A549 (cell line): ENCODE data around the gene CYP2A6. TPM values are rescaled to one million over a fixed set of nuclear protein-coding genes. Genes with fewer than 3 reads are reported as not detected.
"Not testable (repeated sequence)": the region's sequence is repeated elsewhere in the genome, so short reads cannot be mapped to it uniquely, and the experiment has no call there.

Experiments used
- ATAC-seq, 2 experiments: fragments of 200-7000 bp in 1 of 2; fragments of >200 bp in 1 of 2; cut with Nextera tagmentation in 1 of 2; cut with Tn5 transposase in 1 of 2; 3 replicates each; pipeline versions ENCODE4 v1.8.0 to v1.9.1; 2018 to 2020; ENCODE audit warnings: mild to moderate bottlenecking in 1 of 2, moderate library complexity in 1 of 2
- CTCF ChIA-PET: fragments of 300-600 bp; sonication (Branson Sonifier 250); formaldehyde crosslinking; extraction: SDS; loops from one replicate; lab custom pipeline; 2021; ENCODE audit warnings: antibody characterized with exemption, inconsistent platforms; lab: Yijun Ruan, JAX
- POLR2A ChIA-PET: fragments of 350-600 bp; formaldehyde crosslinking; extraction: SDS; loops from one replicate; lab custom pipeline; 2021; ENCODE audit warnings: antibody characterized with exemption, inconsistent platforms; lab: Yijun Ruan, JAX
- DNase-seq, 2 experiments: peaks; one replicate each; pipeline versions ENCODE4 v3.0.0 to v3.0.0-alpha.2; 2011 to 2016; ENCODE audit warnings: low read depth in 1 of 2, low spot score in 1 of 2
- FAIRE-seq: peaks from 2 replicates; lab custom pipeline; 2011; peaks lifted over from hg19 to GRCh38; lab: Jason Lieb, UNC
- H3K27ac ChIP-seq, 2 experiments: fragments of >200 bp; sonication (Bioruptor Twin); formaldehyde crosslinking; 3 replicates each; pipeline ENCODE4 v1.5.1; 2016 to 2017
- H3K4me1 ChIP-seq: fragments of >200 bp; sonication (Bioruptor Twin); formaldehyde crosslinking; 3 replicates; pipeline ENCODE4 v1.6.1; 2016
- H3K4me2 ChIP-seq: fragments of >200 bp; sonication (Bioruptor Twin); formaldehyde crosslinking; 3 replicates; pipeline ENCODE4 v1.6.1; 2016
- H3K4me3 ChIP-seq: fragments of >200 bp; sonication (Bioruptor Twin); formaldehyde crosslinking; 3 replicates; pipeline ENCODE4 v1.5.1; 2016
- H3K9me3 ChIP-seq: fragments of >200 bp; sonication (Bioruptor Twin); formaldehyde crosslinking; 3 replicates; pipeline ENCODE4 v1.6.1; 2016
- ATOH8 ChIP-seq: fragments of 250-450 bp; sonication (Bioruptor Pico); IDR thresholded peaks from 2 replicates; pipeline ENCODE4 v1.5.0; 2020; ENCODE audit warnings: low read depth, mild to moderate bottlenecking, moderate library complexity
- CHD2 ChIP-seq: fragments of 150-350 bp; IDR thresholded peaks from 2 replicates; pipeline ENCODE4 v1.6.1; 2014; ENCODE audit warnings: low read length; ENCODE audit not compliant: partially characterized antibody
- EHF ChIP-seq: fragments of 250-450 bp; sonication (Bioruptor Pico); IDR thresholded peaks from 2 replicates; pipeline ENCODE4 v1.5.0; 2020; ENCODE audit warnings: mild to moderate bottlenecking
- ELK1 ChIP-seq: fragments of 150-350 bp; IDR thresholded peaks from 2 replicates; pipeline ENCODE4 v1.6.1; 2014; ENCODE audit warnings: low read depth, mild to moderate bottlenecking, low read length
- EP300 ChIP-seq, 2 experiments: fragments of >200 bp; sonication (Bioruptor Twin); formaldehyde crosslinking; IDR thresholded peaks; 2 replicates in 1 of 2; 3 replicates in 1 of 2; pipeline ENCODE4 v1.6.1; 2016 to 2017
- FOSL2 ChIP-seq, 2 experiments: fragments of 450-650 bp in 1 of 2; fragments of >200 bp in 1 of 2; sonication (Bioruptor Twin) in 1 of 2; formaldehyde crosslinking; IDR thresholded peaks; 2 replicates each; pipeline versions ENCODE4 v1.5.0 to v1.6.1; 2016 to 2020; ENCODE audit warnings: mild to moderate bottlenecking in 1 of 2, moderate library complexity in 1 of 2
- GATA3 ChIP-seq: IDR thresholded peaks from 2 replicates; pipeline ENCODE4 v1.6.1; 2012; ENCODE audit warnings: borderline replicate concordance
- HDAC2 ChIP-seq: fragments of 200-600 bp; sonication (generic); IDR thresholded peaks from 2 replicates; pipeline ENCODE4 v1.6.1; 2016
- HOXA7 ChIP-seq: fragments of 250-450 bp; sonication (Bioruptor Pico); IDR thresholded peaks from 2 replicates; pipeline ENCODE4 v1.5.0; 2020; ENCODE audit warnings: mild to moderate bottlenecking, moderate library complexity
- MAFK ChIP-seq: fragments of 450-650 bp; IDR thresholded peaks from 2 replicates; pipeline ENCODE4 v1.6.1; 2014; ENCODE audit not compliant: partially characterized antibody
- MYC ChIP-seq: IDR thresholded peaks from 2 replicates; pipeline ENCODE4 v1.6.1; 2012; ENCODE audit warnings: mild to moderate bottlenecking, inconsistent platforms, low read length, improper control_type of control experiment, borderline replicate concordance
- NPAS2 ChIP-seq: fragments of 250-450 bp; sonication (Bioruptor Pico); IDR thresholded peaks from 2 replicates; pipeline ENCODE4 v1.8.0; 2022; ENCODE audit warnings: mild to moderate bottlenecking, moderate library complexity, borderline replicate concordance
- NR3C1 ChIP-seq: fragments of >200 bp; sonication (Bioruptor Twin); formaldehyde crosslinking; IDR thresholded peaks from 3 replicates; pipeline ENCODE4 v1.6.1; 2017
- PHF8 ChIP-seq: fragments of 200-600 bp; sonication (generic); IDR thresholded peaks from 2 replicates; pipeline ENCODE4 v1.6.1; 2016; ENCODE audit warnings: low read depth, mild to moderate bottlenecking, antibody characterized with exemption, moderate library complexity, borderline replicate concordance
- REST ChIP-seq: fragments of 200-600 bp; sonication (generic); IDR thresholded peaks from 2 replicates; pipeline ENCODE4 v1.6.1; 2016; ENCODE audit warnings: antibody characterized with exemption, mild to moderate bottlenecking, moderate library complexity
- RFX5 ChIP-seq: fragments of 450-650 bp; IDR thresholded peaks from 2 replicates; pipeline ENCODE4 v1.7.1; 2014; ENCODE audit warnings: antibody characterized with exemption, mild to moderate bottlenecking, moderate library complexity
- RNF2 ChIP-seq: fragments of 200-600 bp; sonication (generic); IDR thresholded peaks from 2 replicates; pipeline ENCODE4 v1.6.1; 2016; ENCODE audit warnings: low read depth, mild to moderate bottlenecking, antibody characterized with exemption, moderate library complexity, borderline replicate concordance
- SMC3 ChIP-seq: fragments of >200 bp; sonication (Bioruptor Twin); formaldehyde crosslinking; IDR thresholded peaks from 3 replicates; pipeline ENCODE4 v1.6.1; 2018; ENCODE audit warnings: inconsistent platforms
- TFCP2L1 ChIP-seq: fragments of 250-450 bp; sonication (Bioruptor Pico); IDR thresholded peaks from 2 replicates; pipeline ENCODE4 v1.5.0; 2021; ENCODE audit warnings: mild to moderate bottlenecking
- ZFP36 ChIP-seq: fragments of 450-650 bp; IDR thresholded peaks from 2 replicates; pipeline ENCODE4 v1.6.1; 2014; ENCODE audit warnings: borderline replicate concordance; ENCODE audit not compliant: partially characterized antibody
- ZNF302 ChIP-seq: fragments of 250-450 bp; sonication (Bioruptor Pico); IDR thresholded peaks from 2 replicates; pipeline ENCODE4 v1.9.0; 2021; ENCODE audit warnings: inconsistent platforms, mild to moderate bottlenecking, moderate library complexity
- WGBS: methylation state at CpG from one replicate; pipeline ENCODE4 v1.1.6; 2017; ENCODE audit errors: missing lambda C conversion rate; 5-methylcytosine and 5-hydroxymethylcytosine counted together
- polyA plus RNA-seq, 4 experiments: library from polyadenylated mRNA; depleted of rRNA in 3 of 4; stranded (reverse); fragments of >200 nt; fragmentation: RNase III in 1 of 4; extraction: RNeasy Plus Mini Kit Qiagen cat#74134 plus additional on column Dnase treatment in 1 of 4; gene quantifications; 2 replicates in 3 of 4; 3 replicates in 1 of 4; pipeline ENCODE4 v1.2.3, GENCODE V29; 2011 to 2017

CYP2A6 gene
- polyA plus RNA-seq, 2 of the 4 experiments (the other 2 are of a cell fraction), result not detected

- Histone ChIP-seq H3K27ac (no peak overlapping the region), H3K4me3 (no peak overlapping the region), H3K4me2 (no peak overlapping the region), H3K4me1 (peaks cover 26% of the 10 kb centered on the region), H3K9me3 (no peaks in the 10 kb centered on the region)
- FAIRE-seq (no peak), DNase-seq (no peak), ATAC-seq (no peak)
- ChIA-PET POLR2A (no interaction called here), CTCF (interaction anchor here (0.8 to 9.6 kb wide), 4 partner anchors 11 to 153 kb away, joined by 3 to 146 read pairs (median 8); partner anchors contain the start of gene EGLN2)
- TF ChIP-seq NR3C1 (no peak), MYC (no peak), REST (no peak), RFX5 (no peak), MAFK (peak; percentile 7), PHF8 (no peak), RNF2 (no peak)
- 44% methylated on average over 4 of the region's 4 CpGs for WGBS
These were observed 35.0 kb downstream of the CYP2A6 start for GRCh38 chr19:40815223-40815622.

GRCh38 chr19:40813182-40813581 lies 37.1 kb downstream of the CYP2A6 start:
- POLR2A ChIA-PET, result no interaction called here
- H3K4me1 ChIP-seq, result peaks cover 9% of the 10 kb centered on the region; the same call in 2 of the 3 replicates
- DNase-seq (no peak), FAIRE-seq (no peak), ATAC-seq (no peak)
- H3K27ac ChIP-seq, result peak overlapping the region; percentile 12 to 35; a peak in 2 of 6 replicates
- H3K4me2 ChIP-seq, result no peak overlapping the region
- CTCF ChIA-PET, result interaction anchor here (1.0 to 2.0 kb wide), 4 partner anchors 12 to 179 kb away, joined by 4 to 8 read pairs (median 7); partner anchors contain the start of gene EGLN2
- 75% methylated on average over 3 of the region's 4 CpGs for WGBS
- TF ChIP-seq NPAS2 (CRISPR knock-in tag), result no peak
- no peak for TF ChIP-seq HOXA7 (CRISPR knock-in tag)
- TF ChIP-seq ZFP36, result no peak
- TF ChIP-seq ELK1, result no peak
- TF ChIP-seq CHD2, result no peak
- TF ChIP-seq ATOH8 (CRISPR knock-in tag), result no peak
- no peak for TF ChIP-seq EP300 (IDR thresholded peaks at IDR 0.05)
- TF ChIP-seq HDAC2, result no peak
- TF ChIP-seq TFCP2L1 (CRISPR knock-in tag), result no peak
- no peak for TF ChIP-seq EHF (CRISPR knock-in tag)
- no peak for TF ChIP-seq SMC3
- TF ChIP-seq FOSL2 (IDR thresholded peaks at IDR 0.05), result no peak
- TF ChIP-seq FOSL2 (CRISPR knock-in tag; IDR thresholded peaks at IDR 0.05), result no peak
- no peak for TF ChIP-seq GATA3
- no peak for TF ChIP-seq ZNF302 (CRISPR knock-in tag)
- no peaks in the 10 kb centered on the region for H3K9me3 ChIP-seq
- H3K4me3 ChIP-seq, result no peak overlapping the region

DNA sequence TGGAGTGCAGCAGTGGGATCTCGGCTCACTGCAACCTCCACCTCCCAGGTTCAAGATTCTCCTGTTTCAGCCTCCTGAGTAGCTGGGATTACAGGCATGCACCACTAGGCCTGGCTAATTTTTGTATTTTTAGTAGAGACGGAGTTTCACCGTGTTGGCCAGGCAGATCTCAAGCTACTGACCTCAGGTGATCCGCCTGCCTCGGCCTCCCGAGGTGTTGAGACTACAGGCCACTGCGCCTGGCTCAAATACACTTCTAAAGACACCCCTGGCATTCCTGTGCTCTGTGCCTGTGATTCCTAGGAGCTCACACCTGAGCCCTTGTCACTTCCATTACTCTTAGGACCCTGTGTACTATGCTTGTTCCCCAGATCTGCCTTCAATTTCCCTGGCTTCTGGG lies 37.7 kb downstream of the CYP2A6 start:
- H3K4me3 ChIP-seq, H3K4me2 ChIP-seq, H3K9me3 ChIP-seq, DNase-seq, ATAC-seq, H3K4me1 ChIP-seq, FAIRE-seq, POLR2A ChIA-PET: not testable (repeated sequence)
- WGBS, result 95% methylated on average over 7 of the region's 7 CpGs
- CTCF ChIA-PET, result interaction anchor here (0.9 to 1.5 kb wide), 4 partner anchors 14 to 178 kb away, joined by 4 to 8 read pairs (median 5); partner anchors contain the start of gene EGLN2
- H3K27ac ChIP-seq, result peak overlapping the region in 1 of 2 experiments; percentile 35; a peak in 2 of 6 replicates
